Liver (tissue), 9 donors: Measurements from ENCODE around the gene DST. TPM values are rescaled to one million over a fixed set of nuclear protein-coding genes. Genes with fewer than 3 reads are reported as not detected.

Source experiments
- DNase-seq: peaks from one replicate; pipeline ENCODE4 v3.0.0-alpha.2; 2017; ENCODE audit warnings: low spot score
- H3K27ac ChIP-seq, 2 donors: one replicate each; pipeline ENCODE4 v1.7.0; 2013; ENCODE audit warnings: inconsistent platforms in 2 of 2, low read length in 2 of 2, control low read depth in 1 of 2, low read depth in 1 of 2, mild to moderate bottlenecking in 1 of 2
- H3K27me3 ChIP-seq, 4 donors: one replicate each; pipeline versions ENCODE4 v1.6.1 to v1.7.0; 2013; ENCODE audit warnings: low read length in 3 of 4, inconsistent platforms in 1 of 4, mild to moderate bottlenecking in 1 of 4, moderate library complexity in 1 of 4; ENCODE audit not compliant: control insufficient read depth in 4 of 4, insufficient read depth in 4 of 4
- H3K36me3 ChIP-seq, 4 donors: one replicate each; pipeline versions ENCODE4 v1.6.1 to v1.7.0; 2013; ENCODE audit warnings: low read length in 3 of 4, mild to moderate bottlenecking in 3 of 4, low read depth in 1 of 4, moderate library complexity in 1 of 4; ENCODE audit not compliant: control insufficient read depth in 4 of 4, insufficient read depth in 3 of 4
- H3K4me1 ChIP-seq, 4 donors: one replicate each; pipeline versions ENCODE4 v1.6.1 to v1.7.0; 2013; ENCODE audit warnings: low read length in 3 of 4, mild to moderate bottlenecking in 3 of 4, moderate library complexity in 1 of 4; ENCODE audit not compliant: control insufficient read depth in 4 of 4, insufficient read depth in 4 of 4
- H3K4me3 ChIP-seq, 3 donors: one replicate each; pipeline versions ENCODE4 v1.6.1 to v1.7.0; 2013; ENCODE audit warnings: low read length in 3 of 3, control low read depth in 1 of 3, low read depth in 1 of 3, mild to moderate bottlenecking in 1 of 3
- H3K9ac ChIP-seq, 2 donors: one replicate each; pipeline ENCODE4 v1.7.0; 2013; ENCODE audit warnings: low read length in 2 of 2, mild to moderate bottlenecking in 2 of 2, moderate library complexity in 2 of 2, control low read depth in 1 of 2, low read depth in 1 of 2
- H3K9me3 ChIP-seq, 4 donors: one replicate each; pipeline versions ENCODE4 v1.6.1 to v1.7.0; 2013; ENCODE audit warnings: low read length in 3 of 4; ENCODE audit not compliant: control insufficient read depth in 4 of 4
- CTCF ChIP-seq: fragments of 150-350 bp; IDR thresholded peaks from 2 replicates; pipeline ENCODE4 v1.5.1; 2017; ENCODE audit warnings: improper control_type of control experiment, low read depth, low read length; ENCODE audit not compliant: missing input control
- EGR1 ChIP-seq, 2 donors: IDR thresholded peaks; 2 replicates each; pipeline ENCODE4 v1.6.1; 2016 to 2018; ENCODE audit warnings: antibody characterized with exemption in 2 of 2, low read depth in 2 of 2
- FOXA1 ChIP-seq: IDR thresholded peaks from 2 replicates; pipeline ENCODE4 v1.6.1; 2016; ENCODE audit warnings: antibody characterized with exemption
- GABPA ChIP-seq, 2 donors: IDR thresholded peaks in 1 of 2; conservative IDR thresholded peaks in 1 of 2; 2 replicates each; pipeline ENCODE4 v1.6.1; 2016; ENCODE audit warnings: antibody characterized with exemption in 2 of 2, mild to moderate bottlenecking in 1 of 2, moderate library complexity in 1 of 2
- HNF4A ChIP-seq, 2 donors: conservative IDR thresholded peaks; 2 replicates each; pipeline ENCODE4 v1.6.1; 2016; ENCODE audit warnings: antibody characterized with exemption in 2 of 2, mild to moderate bottlenecking in 2 of 2
- HNF4G ChIP-seq: IDR thresholded peaks from 2 replicates; pipeline ENCODE4 v1.6.1; 2016; ENCODE audit warnings: antibody characterized with exemption
- JUND ChIP-seq, 2 donors: IDR thresholded peaks; 2 replicates each; pipeline ENCODE4 v1.6.1; 2016; ENCODE audit warnings: antibody characterized with exemption in 2 of 2
- MAX ChIP-seq: IDR thresholded peaks from 2 replicates; pipeline ENCODE4 v1.6.1; 2016; ENCODE audit warnings: antibody characterized with exemption
- RAD21 ChIP-seq, 2 donors: IDR thresholded peaks; 2 replicates each; pipeline ENCODE4 v1.6.1; 2016; ENCODE audit warnings: antibody characterized with exemption in 2 of 2, mild to moderate bottlenecking in 2 of 2
- REST ChIP-seq: IDR thresholded peaks from 2 replicates; pipeline ENCODE4 v1.6.1; 2016; ENCODE audit warnings: antibody characterized with exemption, mild to moderate bottlenecking
- RXRA ChIP-seq, 2 donors: IDR thresholded peaks; 2 replicates each; pipeline ENCODE4 v1.6.1; 2017 to 2018; ENCODE audit warnings: antibody characterized with exemption in 2 of 2, mild to moderate bottlenecking in 1 of 2
- SP1 ChIP-seq: IDR thresholded peaks from 2 replicates; pipeline ENCODE4 v1.6.1; 2018; ENCODE audit warnings: antibody characterized with exemption, mild to moderate bottlenecking
- TAF1 ChIP-seq: conservative IDR thresholded peaks from 2 replicates; pipeline ENCODE4 v1.6.1; 2016; ENCODE audit warnings: antibody characterized with exemption, mild to moderate bottlenecking
- YY1 ChIP-seq: IDR thresholded peaks from 2 replicates; pipeline ENCODE4 v1.6.1; 2016; ENCODE audit warnings: antibody characterized with exemption, mild to moderate bottlenecking
- ZBTB33 ChIP-seq: IDR thresholded peaks from 2 replicates; pipeline ENCODE4 v1.6.1; 2016; ENCODE audit warnings: antibody characterized with exemption
- WGBS: extraction: QIAGEN DNeasy Blood & Tissue Kit; methylation state at CpG from one replicate; pipeline ENCODE4 v1.1.7; 2013; 5-methylcytosine and 5-hydroxymethylcytosine counted together
- polyA plus RNA-seq, 2 donors: library from polyadenylated mRNA; stranded (reverse) in 1 of 2; unstranded in 1 of 2; fragments of 200-250 nt in 1 of 2; fragments of >200 nt in 1 of 2; fragmentation: Nextera tagmentation in 1 of 2; extraction: Ambion mirVana in 1 of 2; gene quantifications; one replicate each; pipeline versions ENCODE4 v1.2.1 to v1.2.3, GENCODE V29; 2013 to 2015
- total RNA-seq, 2 donors: library from RNA; depleted of rRNA; stranded (reverse); fragments of >200 nt; gene quantifications; one replicate each; pipeline ENCODE4 v1.2.3, GENCODE V29; 2014
- donor health status: healthy.
- donor health status: healthy.
- donor health status: healthy.
- donor health status: healthy.
- donor health status: healthy.

Gene DST
- total and polyA plus RNA-seq, 4 donors = 30.5 to 234 (median 86.7) TPM

GRCh38 chr6:56507517-56507916 is 135.2 kb downstream of the DST start:
- WGBS = 44% methylated on average over 4 of the region's 4 CpGs
- H3K9ac ChIP-seq = no peak overlapping the region
- TF ChIP-seq SP1 (peak; percentile 62), TAF1 (no peak), HNF4G (peak; percentile 6), RXRA (IDR thresholded peaks at IDR 0.05) (peak; percentile 55 to 71), RAD21 (IDR thresholded peaks at IDR 0.05) (peak in 1 of 2 donors; percentile 20), ZBTB33 (no peak), HNF4A (conservative IDR thresholded peaks at IDR 0.05) (peak; percentile 65 to 84), MAX (no peak), GABPA (IDR thresholded peaks at IDR 0.05 in 1 of 2, conservative IDR thresholded peaks at IDR 0.05 in 1 of 2) (no peak), CTCF (no peak), JUND (IDR thresholded peaks at IDR 0.05) (peak in 1 of 2 donors; percentile 37), FOXA1 (no peak), EGR1 (IDR thresholded peaks at IDR 0.05; ENCODE audit: low read depth in 2 of 2) (no peak), YY1 (no peak)

GRCh38 chr6:56505512-56506260 is 137.0 kb downstream of the DST start:
- no peak for DNase-seq
- Histone ChIP-seq H3K4me1 (peaks cover 0 to 22% (median 9%) of the 10 kb centered on the region in 4 donors), H3K36me3 (peaks cover 1 to 46% (median 20%) of the 10 kb centered on the region in 4 donors), H3K27ac (no peak overlapping the region), H3K9ac (no peak overlapping the region), H3K27me3 (no peaks in the 10 kb centered on the region), H3K4me3 (no peak overlapping the region), H3K9me3 (no peaks in the 10 kb centered on the region)
- 43% methylated on average over 2 of the region's 2 CpGs for WGBS
- TF ChIP-seq JUND (IDR thresholded peaks at IDR 0.05) (no peak), RAD21 (IDR thresholded peaks at IDR 0.05) (no peak)

More at GRCh38 chr6:56507517-56507916, 135.2 kb downstream of the DST start:
- Histone ChIP-seq H3K36me3 (peaks cover 1 to 40% (median 20%) of the 10 kb centered on the region in 4 donors), H3K27me3 (no peaks in the 10 kb centered on the region), H3K27ac (peak overlapping the region; percentile 43 to 51), H3K9me3 (no peaks in the 10 kb centered on the region), H3K4me1 (peaks cover 7 to 34% (median 22%) of the 10 kb centered on the region in 4 donors), H3K4me3 (no peak overlapping the region)
- DNase-seq = no peak

GRCh38 chr6:56501993-56502392 is 140.7 kb downstream of the DST start:
- Histone ChIP-seq H3K36me3 (peaks cover 7 to 61% (median 27%) of the 10 kb centered on the region in 4 donors), H3K4me1 (peaks cover 0 to 7% (median 4%) of the 10 kb centered on the region in 4 donors), H3K9me3 (no peaks in the 10 kb centered on the region), H3K27ac (no peak overlapping the region), H3K27me3 (no peaks in the 10 kb centered on the region), H3K4me3 (no peak overlapping the region), H3K9ac (no peak overlapping the region)
- TF ChIP-seq SP1 (no peak), YY1 (no peak), JUND (IDR thresholded peaks at IDR 0.05) (no peak), REST (no peak)
- no peak for DNase-seq
